ENCODE results near the gene NID1.

GRCh38 chr1:236084386-236084730 lies 19.5 kb upstream of the NID1 start:
- no peak for TF ChIP-seq SMARCC2 (IDR thresholded peaks at IDR 0.05; ENCODE audit: low read depth)
- TF ChIP-seq NCOR1 (IDR thresholded peaks at IDR 0.05), result no peak
- TF ChIP-seq POLR2AphosphoS5 (IDR thresholded peaks at IDR 0.05; ENCODE audit: control insufficient read depth, insufficient read depth, low read depth, low read length), result no peak
- TF ChIP-seq PBX2 (CRISPR knock-in tag; IDR thresholded peaks at IDR 0.05; ENCODE audit: low read depth), result no peak
- no peak for TF ChIP-seq PBX2 (tag; conservative IDR thresholded peaks at IDR 0.05; ENCODE audit: low read depth)
- TF ChIP-seq ETV6 (IDR thresholded peaks at IDR 0.05; ENCODE audit: borderline replicate concordance in 1 of 2, low read depth in 2 of 2, low read length in 1 of 2), result no peak
- no peak for TF ChIP-seq ETV6 (CRISPR knock-in tag; IDR thresholded peaks at IDR 0.05; ENCODE audit: borderline replicate concordance)
- TF ChIP-seq MGA (IDR thresholded peaks at IDR 0.05), result no peak
- TF ChIP-seq EZH2 (IDR thresholded peaks at IDR 0.05; ENCODE audit: borderline replicate concordance, low read depth, low read length), result no peak
- no peak for TF ChIP-seq CCAR2 (IDR thresholded peaks at IDR 0.05; ENCODE audit: low read depth, low read length)
- no peak for TF ChIP-seq POLR2AphosphoS2 (IDR thresholded peaks at IDR 0.05; ENCODE audit: low read length)
- TF ChIP-seq ZBTB9 (CRISPR knock-in tag; IDR thresholded peaks at IDR 0.05), result no peak
- TF ChIP-seq ATF1 (CRISPR knock-in tag; IDR thresholded peaks at IDR 0.05), result no peak
- no peak for TF ChIP-seq ATF1 (tag; IDR thresholded peaks at IDR 0.05)
- no peak for TF ChIP-seq SIN3A (IDR thresholded peaks at IDR 0.05; ENCODE audit: borderline replicate concordance in 2 of 2, control insufficient read depth in 1 of 2, low read depth in 2 of 2, low read length in 2 of 2)
- TF ChIP-seq, protein P1, sequence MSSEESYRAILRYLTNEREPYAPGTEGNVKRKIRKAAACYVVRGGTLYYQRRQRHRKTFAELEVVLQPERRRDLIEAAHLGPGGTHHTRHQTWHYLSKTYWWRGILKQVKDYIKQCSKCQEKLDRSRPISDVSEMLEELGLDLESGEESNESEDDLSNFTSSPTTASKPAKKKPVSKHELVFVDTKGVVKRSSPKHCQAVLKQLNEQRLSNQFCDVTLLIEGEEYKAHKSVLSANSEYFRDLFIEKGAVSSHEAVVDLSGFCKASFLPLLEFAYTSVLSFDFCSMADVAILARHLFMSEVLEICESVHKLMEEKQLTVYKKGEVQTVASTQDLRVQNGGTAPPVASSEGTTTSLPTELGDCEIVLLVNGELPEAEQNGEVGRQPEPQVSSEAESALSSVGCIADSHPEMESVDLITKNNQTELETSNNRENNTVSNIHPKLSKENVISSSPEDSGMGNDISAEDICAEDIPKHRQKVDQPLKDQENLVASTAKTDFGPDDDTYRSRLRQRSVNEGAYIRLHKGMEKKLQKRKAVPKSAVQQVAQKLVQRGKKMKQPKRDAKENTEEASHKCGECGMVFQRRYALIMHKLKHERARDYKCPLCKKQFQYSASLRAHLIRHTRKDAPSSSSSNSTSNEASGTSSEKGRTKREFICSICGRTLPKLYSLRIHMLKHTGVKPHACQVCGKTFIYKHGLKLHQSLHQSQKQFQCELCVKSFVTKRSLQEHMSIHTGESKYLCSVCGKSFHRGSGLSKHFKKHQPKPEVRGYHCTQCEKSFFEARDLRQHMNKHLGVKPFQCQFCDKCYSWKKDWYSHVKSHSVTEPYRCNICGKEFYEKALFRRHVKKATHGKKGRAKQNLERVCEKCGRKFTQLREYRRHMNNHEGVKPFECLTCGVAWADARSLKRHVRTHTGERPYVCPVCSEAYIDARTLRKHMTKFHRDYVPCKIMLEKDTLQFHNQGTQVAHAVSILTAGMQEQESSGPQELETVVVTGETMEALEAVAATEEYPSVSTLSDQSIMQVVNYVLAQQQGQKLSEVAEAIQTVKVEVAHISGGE (CRISPR knock-in tag; IDR thresholded peaks at IDR 0.05), result no peak

Data from K562 (cell line).